Panc1 (cell line): ENCODE measurements around the gene PDE3A.

ENCODE experiments used
- POLR2AphosphoS5 ChIP-seq: IDR thresholded peaks from 2 replicates; pipeline ENCODE4 v1.6.1; 2012; ENCODE audit warnings: mild to moderate bottlenecking, low read depth, low read length, moderate library complexity
- TF ChIP-seq, protein P1 (sequence below): fragments of 450-650 bp; IDR thresholded peaks from 2 replicates; pipeline ENCODE4 v1.5.1; 2017; ENCODE audit warnings: mild to moderate bottlenecking
- TF ChIP-seq, protein P2 (sequence below), 2 experiments: IDR thresholded peaks; 2 replicates each; pipeline ENCODE4 v1.6.1; 2011 to 2012; ENCODE audit warnings: low read depth in 2 of 2, control low read depth in 1 of 2, low read length in 1 of 2, mild to moderate bottlenecking in 1 of 2, moderate library complexity in 1 of 2; ENCODE audit not compliant: insufficient read depth in 1 of 2

- TF ChIP-seq, protein P1, sequence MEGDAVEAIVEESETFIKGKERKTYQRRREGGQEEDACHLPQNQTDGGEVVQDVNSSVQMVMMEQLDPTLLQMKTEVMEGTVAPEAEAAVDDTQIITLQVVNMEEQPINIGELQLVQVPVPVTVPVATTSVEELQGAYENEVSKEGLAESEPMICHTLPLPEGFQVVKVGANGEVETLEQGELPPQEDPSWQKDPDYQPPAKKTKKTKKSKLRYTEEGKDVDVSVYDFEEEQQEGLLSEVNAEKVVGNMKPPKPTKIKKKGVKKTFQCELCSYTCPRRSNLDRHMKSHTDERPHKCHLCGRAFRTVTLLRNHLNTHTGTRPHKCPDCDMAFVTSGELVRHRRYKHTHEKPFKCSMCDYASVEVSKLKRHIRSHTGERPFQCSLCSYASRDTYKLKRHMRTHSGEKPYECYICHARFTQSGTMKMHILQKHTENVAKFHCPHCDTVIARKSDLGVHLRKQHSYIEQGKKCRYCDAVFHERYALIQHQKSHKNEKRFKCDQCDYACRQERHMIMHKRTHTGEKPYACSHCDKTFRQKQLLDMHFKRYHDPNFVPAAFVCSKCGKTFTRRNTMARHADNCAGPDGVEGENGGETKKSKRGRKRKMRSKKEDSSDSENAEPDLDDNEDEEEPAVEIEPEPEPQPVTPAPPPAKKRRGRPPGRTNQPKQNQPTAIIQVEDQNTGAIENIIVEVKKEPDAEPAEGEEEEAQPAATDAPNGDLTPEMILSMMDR: no peak
- TF ChIP-seq, protein P2, sequence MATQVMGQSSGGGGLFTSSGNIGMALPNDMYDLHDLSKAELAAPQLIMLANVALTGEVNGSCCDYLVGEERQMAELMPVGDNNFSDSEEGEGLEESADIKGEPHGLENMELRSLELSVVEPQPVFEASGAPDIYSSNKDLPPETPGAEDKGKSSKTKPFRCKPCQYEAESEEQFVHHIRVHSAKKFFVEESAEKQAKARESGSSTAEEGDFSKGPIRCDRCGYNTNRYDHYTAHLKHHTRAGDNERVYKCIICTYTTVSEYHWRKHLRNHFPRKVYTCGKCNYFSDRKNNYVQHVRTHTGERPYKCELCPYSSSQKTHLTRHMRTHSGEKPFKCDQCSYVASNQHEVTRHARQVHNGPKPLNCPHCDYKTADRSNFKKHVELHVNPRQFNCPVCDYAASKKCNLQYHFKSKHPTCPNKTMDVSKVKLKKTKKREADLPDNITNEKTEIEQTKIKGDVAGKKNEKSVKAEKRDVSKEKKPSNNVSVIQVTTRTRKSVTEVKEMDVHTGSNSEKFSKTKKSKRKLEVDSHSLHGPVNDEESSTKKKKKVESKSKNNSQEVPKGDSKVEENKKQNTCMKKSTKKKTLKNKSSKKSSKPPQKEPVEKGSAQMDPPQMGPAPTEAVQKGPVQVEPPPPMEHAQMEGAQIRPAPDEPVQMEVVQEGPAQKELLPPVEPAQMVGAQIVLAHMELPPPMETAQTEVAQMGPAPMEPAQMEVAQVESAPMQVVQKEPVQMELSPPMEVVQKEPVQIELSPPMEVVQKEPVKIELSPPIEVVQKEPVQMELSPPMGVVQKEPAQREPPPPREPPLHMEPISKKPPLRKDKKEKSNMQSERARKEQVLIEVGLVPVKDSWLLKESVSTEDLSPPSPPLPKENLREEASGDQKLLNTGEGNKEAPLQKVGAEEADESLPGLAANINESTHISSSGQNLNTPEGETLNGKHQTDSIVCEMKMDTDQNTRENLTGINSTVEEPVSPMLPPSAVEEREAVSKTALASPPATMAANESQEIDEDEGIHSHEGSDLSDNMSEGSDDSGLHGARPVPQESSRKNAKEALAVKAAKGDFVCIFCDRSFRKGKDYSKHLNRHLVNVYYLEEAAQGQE (IDR thresholded peaks at IDR 0.05; ENCODE audit: insufficient read depth in 1 of 2, low read depth in 2 of 2, low read length in 1 of 2): no peak
- no peak for TF ChIP-seq POLR2AphosphoS5
These were observed 222.2 kb downstream of the PDE3A start for GRCh38 chr12:20590570-20590969.
